ENCODE measurements around the gene CREBZF. TPM values are rescaled to one million over a fixed set of nuclear protein-coding genes. Genes with fewer than 3 reads are reported as not detected.
"Not testable (repeated sequence)": the region's sequence is repeated elsewhere in the genome, so short reads cannot be mapped to it uniquely, and the experiment has no call there.

CREBZF gene
- polyA plus RNA-seq, 1 experiment: 15.4 TPM

DNA sequence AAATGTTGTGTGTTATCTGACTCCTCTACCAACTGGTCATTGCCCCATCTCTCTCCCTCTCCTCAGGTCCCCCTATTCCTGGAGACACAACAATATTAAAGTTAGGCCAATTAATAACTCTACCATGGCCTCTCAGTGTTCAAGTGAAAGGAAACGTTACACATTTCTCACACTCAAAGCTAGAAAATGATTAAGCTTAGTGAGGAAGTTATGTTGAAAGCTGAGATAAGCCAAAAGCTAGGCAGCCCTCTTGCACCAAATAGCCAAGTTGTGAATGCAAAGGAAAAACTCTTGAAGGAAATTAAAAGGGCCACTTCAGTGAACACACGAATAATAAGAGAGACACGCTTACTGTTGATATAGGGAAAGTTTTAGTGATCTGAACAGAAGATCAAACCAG, 44.7 kb downstream of the CREBZF start:
- TF ChIP-seq, protein P1, sequence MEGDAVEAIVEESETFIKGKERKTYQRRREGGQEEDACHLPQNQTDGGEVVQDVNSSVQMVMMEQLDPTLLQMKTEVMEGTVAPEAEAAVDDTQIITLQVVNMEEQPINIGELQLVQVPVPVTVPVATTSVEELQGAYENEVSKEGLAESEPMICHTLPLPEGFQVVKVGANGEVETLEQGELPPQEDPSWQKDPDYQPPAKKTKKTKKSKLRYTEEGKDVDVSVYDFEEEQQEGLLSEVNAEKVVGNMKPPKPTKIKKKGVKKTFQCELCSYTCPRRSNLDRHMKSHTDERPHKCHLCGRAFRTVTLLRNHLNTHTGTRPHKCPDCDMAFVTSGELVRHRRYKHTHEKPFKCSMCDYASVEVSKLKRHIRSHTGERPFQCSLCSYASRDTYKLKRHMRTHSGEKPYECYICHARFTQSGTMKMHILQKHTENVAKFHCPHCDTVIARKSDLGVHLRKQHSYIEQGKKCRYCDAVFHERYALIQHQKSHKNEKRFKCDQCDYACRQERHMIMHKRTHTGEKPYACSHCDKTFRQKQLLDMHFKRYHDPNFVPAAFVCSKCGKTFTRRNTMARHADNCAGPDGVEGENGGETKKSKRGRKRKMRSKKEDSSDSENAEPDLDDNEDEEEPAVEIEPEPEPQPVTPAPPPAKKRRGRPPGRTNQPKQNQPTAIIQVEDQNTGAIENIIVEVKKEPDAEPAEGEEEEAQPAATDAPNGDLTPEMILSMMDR (IDR thresholded peaks at IDR 0.05; ENCODE audit: insufficient read depth, low read depth, low read length): no peak
- ChIA-PET POLR2A (no interaction called here), CTCF (no interaction called here)
- no peak for DNase-seq (ENCODE audit: low read depth)
- no peak overlapping the region for H3K4me3 ChIP-seq (ENCODE audit: low read depth, low read length)
- no peaks in the 10 kb centered on the region for H3K36me3 ChIP-seq (ENCODE audit: control insufficient read depth, insufficient read depth, low read length)
- no peaks in the 10 kb centered on the region for H3K27me3 ChIP-seq (ENCODE audit: control insufficient read depth, insufficient read depth, low read length)

DNA sequence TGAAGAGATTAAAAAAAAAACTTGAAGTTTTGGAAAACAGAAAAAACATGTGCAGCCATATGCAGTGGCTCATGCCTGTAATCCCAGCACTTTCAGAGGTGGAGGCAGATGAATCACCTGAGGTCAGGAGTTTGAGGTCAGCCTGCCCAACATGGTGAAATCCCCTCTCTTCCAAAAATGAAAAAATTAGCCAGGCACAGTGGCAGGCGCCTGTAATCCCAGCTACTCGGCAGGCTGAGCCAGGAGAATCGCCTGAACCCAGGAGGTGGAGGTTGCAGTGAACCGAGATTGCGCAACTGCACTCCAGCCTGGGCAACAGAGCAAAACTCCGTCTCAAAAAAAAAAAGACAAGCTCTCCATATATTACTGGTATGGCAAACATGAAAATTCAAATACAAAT, 45.4 kb downstream of the CREBZF start:
- no peak for DNase-seq (ENCODE audit: low read depth)
- POLR2A ChIA-PET: no interaction called here
- CTCF ChIA-PET: no interaction called here

DNA sequence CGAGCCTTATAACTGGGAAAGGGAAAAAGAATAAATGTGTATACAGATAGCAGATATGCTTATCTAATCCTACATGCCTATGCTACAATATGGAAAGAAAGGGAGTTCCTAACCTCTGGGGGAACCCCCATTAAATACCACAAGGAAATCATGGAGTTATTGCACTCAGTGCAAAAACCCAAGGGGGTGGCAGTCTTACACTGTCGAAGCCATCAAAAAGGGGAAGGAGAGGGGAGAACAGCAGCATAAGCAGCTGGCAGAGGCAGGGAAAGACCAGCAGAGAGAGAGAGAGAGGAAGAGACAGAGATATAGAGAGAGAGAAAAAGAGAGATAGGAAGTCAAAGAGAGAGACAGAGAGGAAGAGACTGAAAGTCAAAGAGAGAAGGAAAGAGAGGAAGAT, 53.3 kb downstream of the CREBZF start:
- H3K27me3 ChIP-seq (ENCODE audit: control insufficient read depth, insufficient read depth, low read length): not testable (repeated sequence)

More for the DNA sequence above, 45.4 kb downstream of the CREBZF start:
- Histone ChIP-seq H3K27me3 (ENCODE audit: control insufficient read depth, insufficient read depth, low read length) (no peaks in the 10 kb centered on the region), H3K4me3 (ENCODE audit: low read depth, low read length) (no peak overlapping the region), H3K36me3 (ENCODE audit: control insufficient read depth, insufficient read depth, low read length) (no peaks in the 10 kb centered on the region)
- TF ChIP-seq, protein P1 (IDR thresholded peaks at IDR 0.05; ENCODE audit: insufficient read depth, low read depth, low read length): no peak

More for the DNA sequence above, 53.3 kb downstream of the CREBZF start:
- H3K36me3 ChIP-seq (ENCODE audit: control insufficient read depth, insufficient read depth, low read length); POLR2A ChIA-PET; H3K4me3 ChIP-seq (ENCODE audit: low read depth, low read length); CTCF ChIA-PET; DNase-seq (ENCODE audit: low read depth): not testable (repeated sequence)

Other genes starting within 250 kb of the CREBZF start
- 0.28 and 0.31 TPM in 2 replicates for gene DLG2, start 37.8 kb downstream of the CREBZF start, polyA plus RNA-seq (2011; rRNA removed)
- gene TMEM126B, start 36.5 kb downstream of the CREBZF start, polyA plus RNA-seq (2011; rRNA removed): 21.6 and 44.6 TPM in 2 replicates
- 27.7 and 57.5 TPM in 2 replicates for gene TMEM126A, start 17.2 kb downstream of the CREBZF start, polyA plus RNA-seq (2011; rRNA removed)
- 0.85 and 1.1 TPM in 2 replicates for gene CCDC89, start 21.1 kb upstream of the CREBZF start, polyA plus RNA-seq (2011; rRNA removed)
- 43.5 and 70.9 TPM in 2 replicates for gene SYTL2, start 146.0 kb upstream of the CREBZF start, polyA plus RNA-seq (2011; rRNA removed)
- not detected in 2 replicates for gene CCDC83, start 190.3 kb upstream of the CREBZF start, polyA plus RNA-seq (2011; rRNA removed)

Data from BJ (cell line).